ENCODE measurements around the gene TMEM263.

GRCh38 chr12:106907846-106908245, 47.9 kb upstream of the TMEM263 start:
- no peak for TF ChIP-seq CTCF (IDR thresholded peaks at IDR 0.05)
- no peak for TF ChIP-seq POLR2A (IDR thresholded peaks at IDR 0.05)
